ENCODE results near the gene OCA2. TPM values are rescaled to one million over a fixed set of nuclear protein-coding genes. Genes with fewer than 3 reads are reported as not detected.
"Not testable (repeated sequence)": the region's sequence is repeated elsewhere in the genome, so short reads cannot be mapped to it uniquely, and the experiment has no call there.

OCA2 gene
- total RNA-seq, 4 donors from 2014 or later = 0.17 to 1.2 (median 0.24) TPM

- H3K27me3 ChIP-seq = no peaks in the 10 kb centered on the region
- peak; percentile 64 for DNase-seq (ENCODE audit: extremely low spot score)
- WGBS = 75% methylated on average over 17 of the region's 24 CpGs
- H3K27ac ChIP-seq (replicated peaks in 1 of 4) = no peak overlapping the region
- no peak overlapping the region for H3K4me3 ChIP-seq
- no peaks in the 10 kb centered on the region for H3K4me1 ChIP-seq
- H3K9me3 ChIP-seq = peaks cover 0 to 13% (median 5%) of the 10 kb centered on the region in 4 donors
- TF ChIP-seq POLR2A (IDR thresholded peaks at IDR 0.05; ENCODE audit: low read depth) (no peak), EP300 (IDR thresholded peaks at IDR 0.05) (no peak), POLR2AphosphoS5 (IDR thresholded peaks at IDR 0.05) (no peak), CTCF (IDR thresholded peaks at IDR 0.05) (no peak)
- intact Hi-C loops (cut with DNase I) = no loop called here
- H3K36me3 ChIP-seq = no peaks in the 10 kb centered on the region
Observed at GRCh38 chr15:27768732-27769475, 330.2 kb downstream of the OCA2 start.

GRCh38 chr15:27767918-27768640 is 331.0 kb downstream of the OCA2 start:
- Histone ChIP-seq H3K36me3 (no peaks in the 10 kb centered on the region), H3K27ac (replicated peaks in 1 of 4) (no peak overlapping the region), H3K4me1 (no peaks in the 10 kb centered on the region), H3K27me3 (no peaks in the 10 kb centered on the region), H3K9me3 (peaks cover 0 to 13% (median 5%) of the 10 kb centered on the region in 4 donors), H3K4me3 (no peak overlapping the region)
- WGBS = 88% methylated on average over 13 of the region's 14 CpGs
- DNase-seq (ENCODE audit: extremely low spot score) = peak; percentile 83
- no peak for TF ChIP-seq EP300 (IDR thresholded peaks at IDR 0.05)
- TF ChIP-seq POLR2AphosphoS5 (IDR thresholded peaks at IDR 0.05) = no peak
- no peak for TF ChIP-seq POLR2A (IDR thresholded peaks at IDR 0.05; ENCODE audit: low read depth)
- TF ChIP-seq CTCF (IDR thresholded peaks at IDR 0.05) = no peak
- intact Hi-C loops (cut with DNase I) = no loop called here

- H3K27ac ChIP-seq (replicated peaks in 1 of 4); H3K36me3 ChIP-seq; H3K4me3 ChIP-seq; DNase-seq (ENCODE audit: extremely low spot score); H3K4me1 ChIP-seq; H3K27me3 ChIP-seq; intact Hi-C loops (cut with DNase I): not testable (repeated sequence)
- peaks cover 0 to 13% (median 5%) of the 10 kb centered on the region in 4 donors for H3K9me3 ChIP-seq
Observed at GRCh38 chr15:27767430-27767829, 331.7 kb downstream of the OCA2 start.

- TF ChIP-seq CTCF (IDR thresholded peaks at IDR 0.05) (no peak), POLR2A (IDR thresholded peaks at IDR 0.05; ENCODE audit: low read depth) (no peak), POLR2AphosphoS5 (IDR thresholded peaks at IDR 0.05) (no peak), EP300 (IDR thresholded peaks at IDR 0.05) (no peak)
- intact Hi-C loops (cut with DNase I) = no loop called here
- no peak overlapping the region for H3K27ac ChIP-seq (replicated peaks in 1 of 4)
- peaks cover 0 to 13% (median 5%) of the 10 kb centered on the region in 4 donors for H3K9me3 ChIP-seq
- H3K36me3 ChIP-seq = no peaks in the 10 kb centered on the region
- DNase-seq (ENCODE audit: extremely low spot score) = peak; percentile 50
- H3K4me1 ChIP-seq = no peaks in the 10 kb centered on the region
- no peaks in the 10 kb centered on the region for H3K27me3 ChIP-seq
- 86% methylated on average over 2 of the region's 3 CpGs for WGBS
- H3K4me3 ChIP-seq = no peak overlapping the region
Observed at GRCh38 chr15:27764339-27764738, 334.8 kb downstream of the OCA2 start.

DNA sequence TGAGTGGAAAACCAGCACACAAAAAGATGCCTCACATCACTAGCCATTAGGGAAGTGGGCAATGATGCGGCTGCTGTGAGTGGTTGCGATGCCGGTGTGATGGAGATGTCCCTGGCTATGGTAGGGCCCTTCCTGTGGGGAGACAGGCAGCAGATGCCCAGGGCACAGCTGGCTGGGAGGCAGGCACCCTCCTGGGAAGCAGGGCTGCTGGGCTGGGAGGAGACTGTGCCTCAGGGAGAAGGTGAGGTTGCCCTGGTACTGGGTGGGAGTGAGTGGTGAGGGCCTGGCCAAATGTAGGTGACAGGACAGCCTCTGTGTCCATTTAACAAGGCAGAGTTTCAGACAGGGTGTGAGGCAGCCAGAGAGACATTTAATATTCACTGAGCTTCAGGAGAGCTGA is 335.6 kb downstream of the OCA2 start:
- intact Hi-C loops (cut with DNase I) = no loop called here
- peak; percentile 75 for DNase-seq (ENCODE audit: extremely low spot score)
- Histone ChIP-seq H3K27ac (replicated peaks in 1 of 4) (no peak overlapping the region), H3K36me3 (no peaks in the 10 kb centered on the region), H3K4me1 (no peaks in the 10 kb centered on the region), H3K9me3 (peaks cover 0 to 13% (median 5%) of the 10 kb centered on the region in 4 donors), H3K27me3 (no peaks in the 10 kb centered on the region), H3K4me3 (no peak overlapping the region)
- TF ChIP-seq POLR2A (IDR thresholded peaks at IDR 0.05; ENCODE audit: low read depth) (no peak), EP300 (IDR thresholded peaks at IDR 0.05) (no peak), POLR2AphosphoS5 (IDR thresholded peaks at IDR 0.05) (no peak), CTCF (IDR thresholded peaks at IDR 0.05) (no peak)
- WGBS = 87% methylated on average over 3 of the region's 3 CpGs
